ENCODE results near the gene TWF2.

DNA sequence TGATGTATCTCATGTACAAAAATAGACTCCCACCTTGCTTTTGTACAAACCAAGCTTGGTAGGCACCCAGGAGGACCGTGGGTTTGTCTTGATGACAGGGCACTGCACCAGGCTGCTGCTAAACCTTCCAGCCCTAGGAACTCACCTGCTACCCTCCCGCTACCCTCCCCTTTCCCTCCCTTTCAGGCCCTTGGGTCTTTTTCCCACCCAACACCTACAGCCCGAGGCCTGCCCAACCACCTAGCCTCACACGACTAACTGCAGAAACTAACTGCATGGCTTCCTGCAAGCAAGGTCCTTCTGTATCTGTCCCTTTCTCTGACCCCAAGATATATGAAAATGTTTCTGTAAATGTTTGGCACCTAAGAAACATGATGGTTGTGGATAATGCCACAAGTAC is 17.7 kb upstream of the TWF2 start:
- TF ChIP-seq RBFOX2 (IDR thresholded peaks at IDR 0.05; ENCODE audit: low read depth, low read length), result no peak
- TF ChIP-seq, protein P1, sequence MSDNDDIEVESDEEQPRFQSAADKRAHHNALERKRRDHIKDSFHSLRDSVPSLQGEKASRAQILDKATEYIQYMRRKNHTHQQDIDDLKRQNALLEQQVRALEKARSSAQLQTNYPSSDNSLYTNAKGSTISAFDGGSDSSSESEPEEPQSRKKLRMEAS (CRISPR knock-in tag; IDR thresholded peaks at IDR 0.05), result no peak
- no peak for TF ChIP-seq USF1 (CRISPR knock-in tag; IDR thresholded peaks at IDR 0.05)
- TF ChIP-seq, protein P2, sequence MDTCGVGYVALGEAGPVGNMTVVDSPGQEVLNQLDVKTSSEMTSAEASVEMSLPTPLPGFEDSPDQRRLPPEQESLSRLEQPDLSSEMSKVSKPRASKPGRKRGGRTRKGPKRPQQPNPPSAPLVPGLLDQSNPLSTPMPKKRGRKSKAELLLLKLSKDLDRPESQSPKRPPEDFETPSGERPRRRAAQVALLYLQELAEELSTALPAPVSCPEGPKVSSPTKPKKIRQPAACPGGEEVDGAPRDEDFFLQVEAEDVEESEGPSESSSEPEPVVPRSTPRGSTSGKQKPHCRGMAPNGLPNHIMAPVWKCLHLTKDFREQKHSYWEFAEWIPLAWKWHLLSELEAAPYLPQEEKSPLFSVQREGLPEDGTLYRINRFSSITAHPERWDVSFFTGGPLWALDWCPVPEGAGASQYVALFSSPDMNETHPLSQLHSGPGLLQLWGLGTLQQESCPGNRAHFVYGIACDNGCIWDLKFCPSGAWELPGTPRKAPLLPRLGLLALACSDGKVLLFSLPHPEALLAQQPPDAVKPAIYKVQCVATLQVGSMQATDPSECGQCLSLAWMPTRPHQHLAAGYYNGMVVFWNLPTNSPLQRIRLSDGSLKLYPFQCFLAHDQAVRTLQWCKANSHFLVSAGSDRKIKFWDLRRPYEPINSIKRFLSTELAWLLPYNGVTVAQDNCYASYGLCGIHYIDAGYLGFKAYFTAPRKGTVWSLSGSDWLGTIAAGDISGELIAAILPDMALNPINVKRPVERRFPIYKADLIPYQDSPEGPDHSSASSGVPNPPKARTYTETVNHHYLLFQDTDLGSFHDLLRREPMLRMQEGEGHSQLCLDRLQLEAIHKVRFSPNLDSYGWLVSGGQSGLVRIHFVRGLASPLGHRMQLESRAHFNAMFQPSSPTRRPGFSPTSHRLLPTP (IDR thresholded peaks at IDR 0.05; ENCODE audit: borderline replicate concordance, extremely low read depth, insufficient read length), result no peak
- TF ChIP-seq, protein P3, sequence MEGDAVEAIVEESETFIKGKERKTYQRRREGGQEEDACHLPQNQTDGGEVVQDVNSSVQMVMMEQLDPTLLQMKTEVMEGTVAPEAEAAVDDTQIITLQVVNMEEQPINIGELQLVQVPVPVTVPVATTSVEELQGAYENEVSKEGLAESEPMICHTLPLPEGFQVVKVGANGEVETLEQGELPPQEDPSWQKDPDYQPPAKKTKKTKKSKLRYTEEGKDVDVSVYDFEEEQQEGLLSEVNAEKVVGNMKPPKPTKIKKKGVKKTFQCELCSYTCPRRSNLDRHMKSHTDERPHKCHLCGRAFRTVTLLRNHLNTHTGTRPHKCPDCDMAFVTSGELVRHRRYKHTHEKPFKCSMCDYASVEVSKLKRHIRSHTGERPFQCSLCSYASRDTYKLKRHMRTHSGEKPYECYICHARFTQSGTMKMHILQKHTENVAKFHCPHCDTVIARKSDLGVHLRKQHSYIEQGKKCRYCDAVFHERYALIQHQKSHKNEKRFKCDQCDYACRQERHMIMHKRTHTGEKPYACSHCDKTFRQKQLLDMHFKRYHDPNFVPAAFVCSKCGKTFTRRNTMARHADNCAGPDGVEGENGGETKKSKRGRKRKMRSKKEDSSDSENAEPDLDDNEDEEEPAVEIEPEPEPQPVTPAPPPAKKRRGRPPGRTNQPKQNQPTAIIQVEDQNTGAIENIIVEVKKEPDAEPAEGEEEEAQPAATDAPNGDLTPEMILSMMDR (IDR thresholded peaks at IDR 0.05 in 2 of 3, conservative IDR thresholded peaks at IDR 0.05 in 1 of 3; ENCODE audit: insufficient read depth in 2 of 3, low read depth in 1 of 3, low read length in 3 of 3), result no peak
- TF ChIP-seq, protein P4, sequence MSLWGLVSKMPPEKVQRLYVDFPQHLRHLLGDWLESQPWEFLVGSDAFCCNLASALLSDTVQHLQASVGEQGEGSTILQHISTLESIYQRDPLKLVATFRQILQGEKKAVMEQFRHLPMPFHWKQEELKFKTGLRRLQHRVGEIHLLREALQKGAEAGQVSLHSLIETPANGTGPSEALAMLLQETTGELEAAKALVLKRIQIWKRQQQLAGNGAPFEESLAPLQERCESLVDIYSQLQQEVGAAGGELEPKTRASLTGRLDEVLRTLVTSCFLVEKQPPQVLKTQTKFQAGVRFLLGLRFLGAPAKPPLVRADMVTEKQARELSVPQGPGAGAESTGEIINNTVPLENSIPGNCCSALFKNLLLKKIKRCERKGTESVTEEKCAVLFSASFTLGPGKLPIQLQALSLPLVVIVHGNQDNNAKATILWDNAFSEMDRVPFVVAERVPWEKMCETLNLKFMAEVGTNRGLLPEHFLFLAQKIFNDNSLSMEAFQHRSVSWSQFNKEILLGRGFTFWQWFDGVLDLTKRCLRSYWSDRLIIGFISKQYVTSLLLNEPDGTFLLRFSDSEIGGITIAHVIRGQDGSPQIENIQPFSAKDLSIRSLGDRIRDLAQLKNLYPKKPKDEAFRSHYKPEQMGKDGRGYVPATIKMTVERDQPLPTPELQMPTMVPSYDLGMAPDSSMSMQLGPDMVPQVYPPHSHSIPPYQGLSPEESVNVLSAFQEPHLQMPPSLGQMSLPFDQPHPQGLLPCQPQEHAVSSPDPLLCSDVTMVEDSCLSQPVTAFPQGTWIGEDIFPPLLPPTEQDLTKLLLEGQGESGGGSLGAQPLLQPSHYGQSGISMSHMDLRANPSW (CRISPR knock-in tag; IDR thresholded peaks at IDR 0.05), result no peak
- TF ChIP-seq POLR2A (conservative IDR thresholded peaks at IDR 0.05), result no peak
- TF ChIP-seq BDP1 (IDR thresholded peaks at IDR 0.05; ENCODE audit: insufficient read depth, insufficient read length), result no peak
- no peak for TF ChIP-seq CEBPB (tag; IDR thresholded peaks at IDR 0.05)

All from K562 (cell line).